HG03457 (cell line): ENCODE results near the gene TMEM218.
A peak's percentile ranks its signal among the peaks of the same experiment; 100 is the strongest.

ENCODE experiments used
- ATAC-seq: cut with Tn5 transposase; IDR thresholded peaks from one replicate; pipeline ENCODE4 v1.9.1; 2021; ENCODE audit warnings: moderate number of reproducible peaks; ENCODE audit not compliant: unreplicated experiment

Gene TMEM218

GRCh38 chr11:125111343-125112207 is at the start of gene TMEM218:
TMEM218 (minus strand) TSS chr11:125111626; CDS start chr11:125102241, 9,385 bp downstream.
- peak; percentile 98 for ATAC-seq

DNA sequence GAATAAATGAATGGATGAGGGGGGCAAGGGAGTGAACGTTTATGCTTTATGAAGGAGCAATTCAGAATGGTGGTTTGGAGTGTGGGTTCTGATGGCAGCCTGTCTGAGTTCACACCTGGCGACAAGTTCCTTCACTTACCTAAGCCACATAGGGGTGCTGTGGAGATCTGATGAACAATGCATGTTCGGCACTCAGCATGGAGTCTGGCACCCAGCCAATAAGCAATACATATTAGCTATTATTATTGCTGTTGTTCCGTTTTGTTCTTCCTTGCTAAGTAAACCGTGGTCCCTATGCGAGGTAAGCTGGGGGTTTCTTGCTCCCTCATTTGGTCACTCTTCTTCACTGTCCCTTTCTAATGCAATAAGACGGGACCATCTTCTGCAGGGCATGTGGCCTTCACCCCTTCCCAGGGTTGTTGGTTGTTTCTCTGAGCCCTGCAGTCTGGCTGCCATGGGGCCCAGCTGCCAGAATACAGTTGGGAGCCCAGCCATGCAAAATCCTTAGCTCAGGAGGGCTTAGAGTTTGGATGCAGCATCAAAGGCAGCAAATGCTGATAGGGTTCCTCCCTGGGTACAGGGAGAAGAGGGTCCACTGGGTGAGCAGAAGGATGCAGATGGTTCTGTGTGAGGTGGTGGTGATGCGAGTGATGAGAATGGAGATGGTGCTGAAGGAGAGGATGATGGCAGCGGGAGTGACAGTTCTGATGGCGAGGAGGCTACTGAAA is 46.7 kb upstream of the TMEM218 start:
- ATAC-seq = no peak

DNA sequence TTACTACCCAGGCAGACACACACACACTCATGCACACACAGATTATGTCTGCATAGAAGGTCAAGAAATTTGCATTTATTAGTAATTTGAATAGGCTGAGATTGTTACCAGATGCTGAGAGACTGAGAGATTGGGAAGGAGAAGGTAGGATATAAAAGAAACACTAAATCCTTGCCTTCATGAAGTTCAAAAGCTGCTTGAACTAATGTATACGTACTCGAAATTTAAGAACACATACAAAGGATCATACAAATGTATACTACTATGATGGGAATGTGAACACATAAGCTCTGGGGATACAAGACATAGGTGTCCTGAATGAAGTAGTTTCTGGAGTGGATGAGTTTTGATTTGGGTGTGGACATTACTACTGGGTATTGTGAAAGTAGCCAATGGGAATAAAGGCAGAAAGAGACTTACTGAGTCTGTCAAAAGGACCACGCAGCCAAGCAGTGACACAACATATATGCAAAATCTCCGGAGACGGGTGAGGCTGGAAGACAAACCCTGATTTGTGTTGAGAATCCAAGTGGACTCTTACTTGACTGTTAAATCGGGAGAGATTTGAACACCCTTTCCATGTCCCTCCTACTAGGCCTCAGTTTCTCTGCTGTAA is 45.8 kb upstream of the TMEM218 start:
- no peak for ATAC-seq

DNA sequence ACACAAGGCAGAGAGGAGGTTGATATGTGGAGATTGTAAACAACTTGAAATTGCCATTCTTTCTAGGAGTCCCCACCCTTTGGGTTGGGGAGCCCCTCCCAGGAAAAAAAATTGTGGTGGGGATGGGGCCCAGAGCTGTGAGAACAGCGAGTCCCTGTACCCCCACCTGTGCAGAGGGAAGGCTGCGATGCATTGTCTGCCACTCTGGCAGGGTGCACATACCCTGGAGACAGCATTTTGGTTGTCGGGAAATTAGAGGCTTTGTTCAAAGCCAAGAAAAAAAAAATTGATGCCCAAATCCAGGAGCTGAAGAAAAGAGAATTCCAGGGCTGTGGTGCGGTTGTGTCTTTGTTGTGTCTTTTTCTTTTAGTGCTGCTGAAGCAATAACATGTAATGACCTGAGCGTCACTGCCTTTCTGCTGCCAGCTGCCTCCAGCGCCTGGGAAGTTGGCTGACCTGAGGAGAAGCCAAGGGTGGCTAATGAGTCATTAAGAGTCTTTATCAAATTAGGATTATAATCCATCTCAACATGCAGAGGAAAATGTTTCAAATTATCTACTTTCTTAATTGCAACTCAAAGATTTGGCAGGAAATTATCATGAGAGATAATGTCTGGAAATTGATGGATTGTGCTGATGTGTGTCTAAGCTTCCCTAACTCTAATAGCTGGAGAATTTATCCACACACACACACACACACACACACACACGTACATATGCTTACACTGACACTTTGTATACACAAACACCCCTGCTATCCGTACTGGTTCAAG is 45.1 kb upstream of the TMEM218 start:
- no peak for ATAC-seq

DNA sequence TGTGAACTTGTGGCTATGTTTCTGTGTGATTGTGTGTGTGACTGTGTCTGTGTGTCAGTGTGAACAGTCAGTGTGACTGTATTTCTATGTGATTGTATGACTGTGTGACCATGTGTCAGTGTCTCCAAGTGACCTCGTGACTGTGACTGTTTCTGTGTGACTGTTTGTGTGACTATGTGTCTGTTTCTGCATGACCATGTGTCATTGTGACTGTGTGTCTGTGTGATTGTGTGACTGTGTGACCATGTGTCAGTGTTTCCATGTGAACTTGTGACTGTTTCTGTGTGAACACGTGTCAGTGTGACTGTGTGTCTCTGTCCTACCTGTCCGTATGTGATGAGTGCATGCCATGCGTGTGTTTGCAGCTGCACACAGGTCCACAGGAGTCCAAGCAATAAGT is 44.3 kb upstream of the TMEM218 start:
- ATAC-seq = no peak

- no peak for ATAC-seq
Observed at GRCh38 chr11:125155100-125155444, 43.6 kb upstream of the TMEM218 start.

DNA sequence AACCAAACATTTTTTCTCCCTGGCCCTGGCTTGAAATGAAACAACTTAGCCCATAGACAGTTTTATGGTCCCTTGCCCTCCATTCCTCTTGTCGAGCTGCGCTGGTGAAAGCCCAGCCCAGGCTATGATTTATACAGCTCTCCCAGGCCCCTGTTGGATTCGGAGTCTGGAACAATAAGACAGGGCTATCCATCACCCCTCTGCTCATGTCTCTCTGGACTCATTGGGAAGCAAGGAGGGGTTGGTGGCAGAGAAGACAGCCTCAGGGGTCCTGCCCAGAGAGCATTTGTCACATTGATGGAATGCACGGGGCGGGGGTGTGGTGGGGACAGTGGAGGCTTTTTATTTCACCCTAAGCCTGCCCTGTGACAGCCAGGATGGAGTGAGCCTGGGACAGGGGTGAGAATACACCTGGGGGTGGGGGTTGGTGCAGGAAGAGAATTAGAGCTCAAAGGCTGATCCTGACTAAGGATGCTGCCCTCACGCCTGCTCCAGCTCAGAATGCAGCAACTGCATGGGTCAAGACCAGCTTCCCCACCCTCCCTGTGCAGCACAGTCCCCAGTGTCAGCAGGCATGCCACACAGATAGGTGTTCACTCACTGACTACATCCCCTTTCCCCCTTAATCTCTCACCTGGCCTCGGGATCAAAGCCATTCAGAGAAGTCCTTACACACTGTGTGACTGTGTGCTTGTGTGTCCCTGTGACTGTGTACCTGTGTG is 43.1 kb upstream of the TMEM218 start:
- no peak for ATAC-seq

GRCh38 chr11:125153837-125154236 is 42.4 kb upstream of the TMEM218 start:
- no peak for ATAC-seq

GRCh38 chr11:125148743-125149142 is 37.3 kb upstream of the TMEM218 start:
- ATAC-seq = no peak

DNA sequence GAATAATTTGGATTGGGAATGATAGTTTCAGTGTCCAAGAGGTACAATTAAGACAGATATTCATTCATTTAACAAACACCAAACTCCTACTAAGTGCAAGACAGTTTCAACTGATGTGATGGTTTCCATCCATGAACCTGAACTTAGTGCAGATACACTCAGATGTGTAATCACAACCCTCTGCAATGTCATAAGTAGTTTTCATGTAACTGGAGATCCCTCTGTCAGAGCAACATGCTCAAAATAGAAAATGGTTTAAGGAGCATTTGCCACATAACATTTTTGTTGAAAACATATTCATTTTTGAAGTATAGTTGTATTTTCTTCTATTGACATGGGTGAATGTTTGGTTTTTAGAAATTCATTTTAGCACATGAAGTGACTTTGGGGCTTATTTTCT is 36.6 kb upstream of the TMEM218 start:
- no peak for ATAC-seq

DNA sequence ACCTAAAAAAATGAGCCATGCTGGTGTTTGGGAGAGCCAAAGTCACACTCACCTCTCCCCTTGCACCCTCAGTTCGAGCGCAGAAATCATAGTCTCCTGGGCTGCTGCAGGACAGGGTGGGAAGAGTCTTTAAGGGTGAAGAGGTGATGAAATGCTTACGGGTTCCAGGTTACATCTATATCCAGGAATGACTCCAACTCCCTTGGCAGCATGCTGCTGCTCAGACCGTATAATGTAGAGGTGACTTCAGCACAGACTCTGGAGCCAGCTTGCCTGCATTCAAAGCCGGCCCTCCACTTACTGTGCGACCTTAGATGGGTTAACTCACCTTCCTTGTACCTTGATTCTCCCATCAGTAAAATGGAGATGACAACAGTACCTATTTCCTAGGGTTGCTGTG is 35.9 kb upstream of the TMEM218 start:
- ATAC-seq = no peak

DNA sequence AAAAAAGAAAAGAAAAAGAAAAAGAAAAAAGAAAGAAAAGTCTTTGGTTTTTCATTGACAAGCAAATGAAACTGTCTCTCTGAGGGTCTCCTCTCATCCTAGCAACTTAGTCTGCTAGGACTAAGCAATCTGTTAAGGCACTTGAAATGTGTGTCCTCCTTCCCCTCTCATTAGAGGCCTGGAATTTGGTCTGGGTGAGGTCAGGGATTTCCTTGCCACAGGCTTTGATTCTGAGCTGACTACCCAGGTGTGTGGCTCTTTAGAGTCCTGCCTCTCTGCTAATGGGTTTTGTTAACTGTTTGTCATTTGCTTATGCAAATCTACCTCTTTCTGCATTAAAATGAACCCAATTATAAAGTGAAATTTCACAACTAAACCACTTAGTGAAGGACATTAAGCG is 34.8 kb upstream of the TMEM218 start:
- ATAC-seq = no peak

DNA sequence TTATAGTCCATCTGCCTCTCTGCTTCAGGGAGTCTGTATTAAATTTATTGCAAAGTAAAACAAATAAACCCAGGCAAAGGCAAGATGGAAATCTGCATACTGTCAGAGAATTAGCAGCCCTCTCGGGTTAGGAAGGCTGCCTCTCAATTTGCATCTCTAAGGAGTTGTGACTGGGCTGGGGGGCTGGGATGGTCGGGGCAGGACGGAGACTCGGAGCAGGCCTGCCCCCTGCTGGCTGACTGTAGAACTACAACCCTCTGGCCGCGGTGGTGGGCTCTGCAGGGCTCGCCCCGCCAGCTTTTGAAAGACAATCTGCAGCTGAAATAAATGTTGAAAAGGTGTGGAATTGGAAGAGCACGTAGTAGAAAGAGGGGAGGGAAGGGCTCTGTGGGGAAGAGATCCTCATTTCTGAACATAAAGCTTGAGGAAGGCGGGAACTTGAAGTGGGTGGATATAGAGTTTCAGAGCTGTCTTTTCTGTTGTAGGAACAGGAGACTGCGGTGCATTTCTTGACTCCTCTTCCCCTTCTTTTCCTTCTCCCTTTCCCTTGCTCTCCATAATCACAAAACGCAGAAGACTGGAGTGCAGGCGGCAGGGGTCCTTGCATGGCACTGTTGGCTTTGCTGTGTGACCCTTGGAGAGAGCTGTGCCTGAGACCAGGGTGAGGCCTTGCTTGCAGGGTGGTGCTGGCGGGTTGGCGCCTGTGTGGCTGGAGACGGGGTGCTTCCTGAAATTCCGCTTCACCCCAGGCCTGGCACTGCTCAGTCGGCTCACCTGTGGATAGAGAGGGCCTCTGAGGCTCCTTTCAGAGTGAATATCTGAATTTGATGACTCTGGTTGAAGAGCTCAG is 30.5 kb upstream of the TMEM218 start:
- ATAC-seq = no peak

DNA sequence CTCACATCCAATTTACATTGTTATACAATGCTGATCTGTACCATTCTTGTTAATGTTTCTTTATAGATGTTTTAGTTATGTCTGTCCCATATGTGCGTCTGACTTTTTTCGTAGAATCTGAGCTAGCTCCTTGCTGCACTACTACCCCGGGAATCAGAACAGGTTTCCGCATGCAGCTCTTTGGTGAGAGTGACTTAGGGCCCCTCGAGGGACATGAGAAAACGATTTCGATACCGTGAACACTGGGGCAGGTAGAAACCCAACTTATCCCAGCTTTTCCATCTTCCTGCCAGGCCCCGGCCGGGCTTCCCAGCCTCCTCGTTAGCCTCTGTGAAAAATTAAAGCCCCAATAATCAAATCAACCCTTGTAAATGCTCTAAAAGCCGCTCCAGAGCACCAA is 29.8 kb upstream of the TMEM218 start:
- no peak for ATAC-seq

DNA sequence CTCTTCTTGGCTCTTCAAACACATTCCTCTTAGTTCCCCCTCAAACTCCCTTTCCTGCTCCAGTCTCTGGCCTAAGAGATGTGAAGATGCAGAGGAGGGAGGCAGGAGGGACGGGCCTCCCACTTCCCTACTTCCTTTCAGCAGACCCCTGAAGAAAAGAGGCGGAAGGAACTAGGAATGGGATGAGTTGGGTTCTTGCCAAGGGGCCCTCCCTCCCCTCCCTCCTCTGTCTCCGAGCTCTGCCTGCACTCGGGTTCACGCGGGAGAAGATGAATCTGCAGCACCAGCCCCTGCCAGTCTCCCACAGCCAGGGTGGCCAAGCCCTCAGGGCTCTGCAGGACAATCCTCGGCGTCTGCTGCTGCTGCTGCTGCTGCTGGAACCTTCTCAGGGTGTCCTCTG is 28.8 kb upstream of the TMEM218 start:
- no peak for ATAC-seq

DNA sequence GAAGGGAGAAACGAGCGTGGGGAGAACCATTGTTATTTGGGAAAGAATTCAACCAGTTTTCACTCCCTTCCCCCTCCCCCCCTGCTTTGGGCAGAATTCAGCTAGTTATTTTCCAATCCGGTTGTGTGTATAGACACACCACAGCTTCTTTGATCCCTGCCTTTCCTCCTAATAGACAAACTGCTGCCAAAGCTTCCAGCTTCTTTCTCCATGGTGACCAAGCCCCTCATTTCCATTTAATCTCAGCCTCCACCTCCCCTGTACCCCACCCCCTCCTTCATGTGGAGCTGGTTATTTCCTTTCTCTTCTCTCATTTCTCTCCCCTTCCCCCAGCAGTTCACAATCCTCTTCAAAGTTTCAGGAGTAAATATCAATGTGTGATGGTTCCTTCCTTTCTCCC is 28.4 kb upstream of the TMEM218 start:
- no peak for ATAC-seq

DNA sequence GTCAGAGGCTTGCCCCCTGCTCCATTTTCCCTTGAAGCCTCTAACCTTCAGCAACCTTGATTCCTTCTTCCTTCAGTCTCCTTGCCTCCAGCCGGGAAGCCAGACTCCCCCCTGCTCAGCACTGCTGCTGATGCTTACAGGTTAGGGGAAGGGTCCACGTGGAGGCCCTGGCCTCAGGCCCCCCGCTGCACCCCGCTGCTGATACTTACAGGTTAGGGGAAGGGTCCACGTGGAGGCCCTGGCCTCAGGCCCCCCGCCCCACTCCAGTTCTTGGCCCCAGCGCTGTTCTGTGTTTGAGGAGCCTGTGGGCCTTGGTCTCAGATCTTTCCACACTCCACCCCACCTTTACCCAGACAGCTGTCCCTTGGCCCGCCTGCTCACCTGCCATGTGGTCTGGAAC is 27.5 kb upstream of the TMEM218 start:
- ATAC-seq = no peak

GRCh38 chr11:125136001-125136400 is 24.6 kb upstream of the TMEM218 start:
- ATAC-seq = no peak

DNA sequence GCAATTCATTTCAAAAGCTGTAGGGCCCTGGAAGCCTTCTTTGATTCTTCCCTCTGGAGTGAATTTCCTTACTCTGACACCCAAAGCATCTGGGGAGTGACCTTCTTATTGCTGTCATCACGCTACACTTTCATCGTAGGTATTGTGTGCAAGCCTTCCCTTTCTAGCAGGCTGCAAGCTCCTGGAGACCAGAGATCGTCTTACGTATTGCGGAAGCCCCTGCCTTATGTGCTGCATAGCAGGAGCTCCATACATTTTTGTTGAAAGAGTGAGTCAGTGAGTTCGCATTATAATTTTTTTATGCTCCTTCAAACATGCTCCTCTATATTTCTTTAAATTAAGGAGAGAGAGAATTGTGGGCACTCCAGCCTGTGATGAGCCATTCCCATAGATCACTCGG is 21.2 kb upstream of the TMEM218 start:
- no peak for ATAC-seq

DNA sequence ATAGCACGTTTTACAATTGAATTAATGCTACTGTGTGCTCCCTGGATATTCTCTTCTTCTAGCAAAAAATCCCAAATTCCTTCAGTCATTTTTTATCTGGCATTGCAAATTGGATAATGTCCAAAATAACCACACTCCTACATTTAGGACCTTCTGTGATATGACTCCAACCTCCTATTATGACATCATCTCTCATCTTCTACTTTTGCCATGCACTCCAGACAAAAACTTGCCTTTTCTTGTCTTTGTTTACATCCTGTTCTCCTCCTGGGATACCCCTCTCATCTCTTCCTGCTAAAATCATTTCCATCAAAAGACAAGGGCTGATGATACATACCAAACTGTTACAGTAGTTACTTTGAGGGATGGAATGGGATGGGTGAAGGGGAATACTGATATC is 20.6 kb upstream of the TMEM218 start:
- ATAC-seq = no peak
